HepG2 (cell line): ENCODE data around the gene FNBP1L. TPM values are rescaled to one million over a fixed set of nuclear protein-coding genes. Genes with fewer than 3 reads are reported as not detected.

Source experiments
- ATAC-seq: fragments of 200-7000 bp; cut with Tn5 transposase; 3 replicates; pipeline ENCODE4 v1.9.1; 2020; ENCODE audit warnings: mild to moderate bottlenecking, moderate library complexity
- BruUV-seq: library from RNA; stranded (reverse); fragments of 400-500 nt; replicated peaks from 2 replicates; lab custom pipeline; 2021; lab: Mats Ljungman, UMichigan
- CTCF ChIA-PET: fragments of 300-600 bp; formaldehyde crosslinking; extraction: SDS; loops from one replicate; lab custom pipeline; 2021; ENCODE audit warnings: low total read pairs, inconsistent platforms, low intra/inter-chr PET ratio; lab: Yijun Ruan, JAX
- POLR2A ChIA-PET: fragments of 350-600 bp; sonication (Branson Sonifier 250); formaldehyde crosslinking; loops from one replicate; lab custom pipeline; 2020; ENCODE audit warnings: antibody characterized with exemption, inconsistent platforms; lab: Yijun Ruan, JAX
- DNase-seq: peaks from one replicate; pipeline ENCODE4 v3.0.0-alpha.2; 2015; ENCODE audit warnings: low spot score
- FAIRE-seq: peaks from 3 replicates; lab custom pipeline; 2011; peaks lifted over from hg19 to GRCh38; lab: Jason Lieb, UNC
- H2AFZ ChIP-seq: one replicate; pipeline ENCODE4 v1.6.1; 2011; ENCODE audit warnings: low read length, inconsistent platforms
- H3K27ac ChIP-seq: fragments of 300-600 bp; 3 replicates; pipeline ENCODE4 v1.8.0; 2011; ENCODE audit warnings: mixed run types, mild to moderate bottlenecking, mixed read lengths, low read length, inconsistent platforms; ENCODE audit not compliant: insufficient read depth; ENCODE audit errors: extremely low read length
- H3K27me3 ChIP-seq, 2 experiments: fragments of 200-600 bp in 1 of 2; 2 replicates in 1 of 2; 3 replicates in 1 of 2; pipeline versions ENCODE4 v1.6.0 to v1.8.0; 2011; ENCODE audit warnings: low read length in 2 of 2, mild to moderate bottlenecking in 2 of 2, moderate library complexity in 2 of 2, inconsistent platforms in 1 of 2; ENCODE audit not compliant: insufficient read depth in 2 of 2, control insufficient read depth in 1 of 2
- H3K36me3 ChIP-seq, 2 experiments: fragments of 200-600 bp in 1 of 2; replicated peaks in 1 of 2; 2 replicates in 1 of 2; 3 replicates in 1 of 2; pipeline versions ENCODE4 v1.5.1 to v1.8.0; 2011; ENCODE audit warnings: low read length in 2 of 2, inconsistent platforms in 1 of 2; ENCODE audit not compliant: insufficient read depth in 2 of 2, control insufficient read depth in 1 of 2
- H3K4me1 ChIP-seq: 2 replicates; pipeline ENCODE4 v1.5.1; 2012; ENCODE audit warnings: low read length, inconsistent platforms; ENCODE audit not compliant: insufficient read depth
- H3K4me2 ChIP-seq: 2 replicates; pipeline ENCODE4 v1.6.0; 2011; ENCODE audit warnings: low read depth, low read length, inconsistent platforms
- H3K4me3 ChIP-seq, 3 experiments: fragments of 200-600 bp in 1 of 3; sonication (generic), shearing (Covaris generic) in 1 of 3; replicated peaks in 1 of 3; 2 replicates each; pipeline ENCODE4 v1.5.1; 2011 to 2016; ENCODE audit warnings: low read length in 3 of 3, inconsistent platforms in 2 of 3, low read depth in 2 of 3, mild to moderate bottlenecking in 2 of 3, control low read depth in 1 of 3, mixed read lengths in 1 of 3; ENCODE audit not compliant: insufficient read depth in 1 of 3
- H3K79me2 ChIP-seq: one replicate; pipeline ENCODE4 v1.6.1; 2011; ENCODE audit warnings: low read length, inconsistent platforms; ENCODE audit not compliant: insufficient read depth
- H3K9ac ChIP-seq: 2 replicates; pipeline ENCODE4 v1.6.0; 2011; ENCODE audit warnings: mild to moderate bottlenecking, low read depth, low read length, inconsistent platforms; ENCODE audit not compliant: insufficient read depth
- H3K9me3 ChIP-seq: 2 replicates; pipeline ENCODE4 v1.5.1; 2012; ENCODE audit warnings: mild to moderate bottlenecking, low read length
- H4K20me1 ChIP-seq: 2 replicates; pipeline ENCODE4 v1.6.0; 2011; ENCODE audit warnings: inconsistent platforms, mild to moderate bottlenecking, low read length, moderate library complexity; ENCODE audit not compliant: insufficient read depth
- CBX2 ChIP-seq, 2 experiments: fragments of 200-600 bp in 1 of 2; sonication (generic); formaldehyde crosslinking in 1 of 2; IDR thresholded peaks; 2 replicates each; pipeline versions ENCODE4 v1.7.0 to v1.8.1; 2018 to 2022; ENCODE audit warnings: low read depth in 2 of 2, low read length in 1 of 2, mild to moderate bottlenecking in 1 of 2, missing genetic modification reagents in 1 of 2
- FOXP4 ChIP-seq: sonication (generic); formaldehyde crosslinking; IDR thresholded peaks from 2 replicates; pipeline ENCODE4 v1.4.0; 2020; ENCODE audit warnings: missing genetic modification reagents
- HBP1 ChIP-seq: IDR thresholded peaks from 2 replicates; pipeline ENCODE4 v1.6.1; 2016; ENCODE audit warnings: low read depth, control low read depth
- ZNF720 ChIP-seq: sonication (generic); formaldehyde crosslinking; IDR thresholded peaks from 2 replicates; pipeline ENCODE4 v1.4.0; 2020; ENCODE audit warnings: missing genetic modification reagents
- ZNF83 ChIP-seq: sonication (generic); formaldehyde crosslinking; IDR thresholded peaks from 2 replicates; pipeline ENCODE4 v1.4.0; 2020; ENCODE audit warnings: missing genetic modification reagents, mild to moderate bottlenecking, borderline replicate concordance
- ZXDC ChIP-seq: sonication (generic); formaldehyde crosslinking; IDR thresholded peaks from 2 replicates; pipeline ENCODE4 v1.5.0; 2020; ENCODE audit warnings: mild to moderate bottlenecking, missing genetic modification reagents
- WGBS: methylation state at CpG from one replicate; pipeline ENCODE4 v1.1.6; 2017; ENCODE audit warnings: low lambda C conversion rate; 5-methylcytosine and 5-hydroxymethylcytosine counted together
- in situ Hi-C: cut with HindIII; loops from 2 replicates; pipeline ENCODE4 v1.10.0; 2017; ENCODE audit warnings: low pct_unique_long_range_greater_than_20kb; ENCODE audit not compliant: extremely low pct_ligation_motif_present
- intact Hi-C: fragments of 100-400 bp; cut with micrococcal nuclease; formaldehyde crosslinking; loops from one replicate; pipeline ENCODE4 v1.10.0; 2022; ENCODE audit not compliant: unreplicated experiment
- polyA plus RNA-seq, 8 experiments: library from polyadenylated mRNA; depleted of rRNA in 3 of 8; stranded (reverse) in 7 of 8; unstranded in 1 of 8; fragments of >200 nt; fragmentation: Illumina TruSeq in 4 of 8; extraction: Trizol in 4 of 8; gene quantifications; 2 replicates each; pipeline versions ENCODE4 v1.2.1 to v1.2.3, GENCODE V29; 2011 to 2016; ENCODE audit warnings: low read depth in 4 of 8, missing spikeins in 1 of 8, mixed read lengths in 1 of 8; ENCODE audit not compliant: insufficient read depth in 1 of 8
- total RNA-seq, 5 experiments: library from RNA; depleted of rRNA; stranded (reverse); fragments of >200 nt; fragmentation: Illumina TruSeq; extraction: Trizol; gene quantifications; 2 replicates each; pipeline ENCODE4 v1.2.3, GENCODE V29; 2016; ENCODE audit warnings: low read depth in 1 of 5

The FNBP1L gene
- total and polyA plus RNA-seq, 2 of the 13 experiments (the other 11 are each of a cell fraction or from before 2014, with no cell fraction given) = 24.1 to 27.1 TPM

DNA sequence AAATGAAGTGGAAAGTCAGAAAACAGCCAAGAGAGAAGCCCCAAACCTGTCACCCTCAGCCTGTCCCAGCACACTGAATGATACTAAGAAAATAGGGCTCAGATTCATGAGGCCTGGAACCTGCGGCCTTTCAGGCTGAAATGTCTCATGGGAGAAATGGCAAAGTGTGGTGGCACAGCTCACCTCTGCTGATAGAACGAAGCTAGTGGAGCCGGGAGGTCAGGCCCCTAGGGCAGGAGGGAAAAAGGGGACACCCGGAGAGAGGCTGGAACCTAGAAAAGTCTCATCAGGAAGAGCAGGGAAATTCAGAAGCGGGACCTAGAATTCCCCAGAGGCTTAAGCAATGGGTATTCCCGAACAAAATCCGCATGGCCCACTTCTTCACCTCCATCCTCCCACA lies 126.6 kb downstream of the FNBP1L start (continued):
- TF ChIP-seq CBX2 (IDR thresholded peaks at IDR 0.05; ENCODE audit: low read depth, low read length) (no peak), CBX2 (CRISPR knock-in tag; IDR thresholded peaks at IDR 0.05; ENCODE audit: low read depth) (no peak)

DNA sequence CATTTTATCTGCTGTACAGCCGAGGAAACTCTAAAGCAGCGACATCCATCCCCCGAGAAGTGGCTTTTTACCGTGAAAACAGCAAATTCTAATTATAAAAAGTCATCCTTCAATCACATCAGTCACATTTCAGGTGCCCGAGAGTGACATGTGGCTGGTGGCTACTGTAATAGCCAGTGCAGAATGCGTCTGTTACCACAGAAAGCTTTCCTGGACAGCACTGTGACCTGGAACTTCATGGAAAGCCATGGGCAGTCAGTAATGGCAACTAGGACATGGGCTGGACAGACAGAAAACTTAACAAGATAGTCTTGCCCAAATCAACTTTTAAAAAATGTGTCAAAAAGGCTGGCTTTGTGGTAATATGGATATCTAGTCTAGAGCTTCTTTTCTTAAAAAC lies 127.1 kb downstream of the FNBP1L start:
- no peak overlapping the region for H3K4me2 ChIP-seq
- no peak overlapping the region for H2AFZ ChIP-seq
- TF ChIP-seq ZXDC (CRISPR knock-in tag) = no peak
- TF ChIP-seq ZNF720 (CRISPR knock-in tag) = no peak
- no peak for TF ChIP-seq ZNF83 (CRISPR knock-in tag)
- no peak for TF ChIP-seq FOXP4 (CRISPR knock-in tag)
- no peak for TF ChIP-seq HBP1
- H3K79me2 ChIP-seq = no peaks in the 10 kb centered on the region
- BruUV-seq = no TSS peak
- ATAC-seq = no peak
- H4K20me1 ChIP-seq = no peaks in the 10 kb centered on the region
- FAIRE-seq = no peak
- ChIA-PET CTCF (no interaction called here), POLR2A (no interaction called here)
- no peaks in the 10 kb centered on the region for H3K27me3 ChIP-seq
- in situ Hi-C loops = no loop called here
- no peak overlapping the region for H3K9ac ChIP-seq
- no peak for DNase-seq
- no peak overlapping the region for H3K4me3 ChIP-seq
- H3K4me1 ChIP-seq = peaks cover 13% of the 10 kb centered on the region
- H3K9me3 ChIP-seq = no peaks in the 10 kb centered on the region
- H3K36me3 ChIP-seq = peaks cover 5 to 22% of the 10 kb centered on the region in 2 experiments
- intact Hi-C loops = no loop called here
- no peak overlapping the region for H3K27ac ChIP-seq
- WGBS = 95% methylated on average over 6 of the region's 6 CpGs
